Fibroblast of mammary gland (primary cell): ENCODE results near the gene TOM1L2.
A peak's percentile ranks its signal among the peaks of the same experiment; 100 is the strongest.

Experiments used
- DNase-seq: peaks from one replicate; pipeline ENCODE4 v3.0.0-alpha.2; 2010; ENCODE audit warnings: low read depth
- H3K4me3 ChIP-seq: 2 replicates; pipeline ENCODE4 v1.5.1; 2011; ENCODE audit warnings: low read depth, mild to moderate bottlenecking, low read length, moderate library complexity; ENCODE audit not compliant: control insufficient read depth
- TF ChIP-seq, protein P1 (sequence below): conservative IDR thresholded peaks from 2 replicates; pipeline ENCODE4 v1.5.1; 2011; ENCODE audit warnings: low read depth, low read length, inconsistent platforms; ENCODE audit not compliant: control insufficient read depth, insufficient read depth

Gene TOM1L2

DNA sequence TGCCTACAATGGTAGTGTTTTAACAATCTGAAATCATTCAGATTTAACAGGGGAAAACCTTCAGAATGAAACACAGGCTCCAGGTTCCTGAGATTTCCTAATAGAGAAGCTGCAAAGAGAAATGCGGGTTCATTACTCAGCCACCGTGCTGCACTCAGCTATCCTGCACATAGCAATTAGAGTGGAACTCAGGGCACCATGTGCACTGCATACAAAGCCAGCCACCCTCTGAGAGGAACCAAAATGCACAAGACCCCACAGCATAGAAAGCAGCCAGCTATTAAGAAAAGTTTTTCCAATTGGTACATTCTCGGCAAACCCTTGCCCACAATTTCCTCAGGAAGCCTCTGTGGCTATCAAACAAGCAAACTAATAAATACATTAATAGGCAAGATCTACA is 37.4 kb downstream of the TOM1L2 start:
- TF ChIP-seq, protein P1, sequence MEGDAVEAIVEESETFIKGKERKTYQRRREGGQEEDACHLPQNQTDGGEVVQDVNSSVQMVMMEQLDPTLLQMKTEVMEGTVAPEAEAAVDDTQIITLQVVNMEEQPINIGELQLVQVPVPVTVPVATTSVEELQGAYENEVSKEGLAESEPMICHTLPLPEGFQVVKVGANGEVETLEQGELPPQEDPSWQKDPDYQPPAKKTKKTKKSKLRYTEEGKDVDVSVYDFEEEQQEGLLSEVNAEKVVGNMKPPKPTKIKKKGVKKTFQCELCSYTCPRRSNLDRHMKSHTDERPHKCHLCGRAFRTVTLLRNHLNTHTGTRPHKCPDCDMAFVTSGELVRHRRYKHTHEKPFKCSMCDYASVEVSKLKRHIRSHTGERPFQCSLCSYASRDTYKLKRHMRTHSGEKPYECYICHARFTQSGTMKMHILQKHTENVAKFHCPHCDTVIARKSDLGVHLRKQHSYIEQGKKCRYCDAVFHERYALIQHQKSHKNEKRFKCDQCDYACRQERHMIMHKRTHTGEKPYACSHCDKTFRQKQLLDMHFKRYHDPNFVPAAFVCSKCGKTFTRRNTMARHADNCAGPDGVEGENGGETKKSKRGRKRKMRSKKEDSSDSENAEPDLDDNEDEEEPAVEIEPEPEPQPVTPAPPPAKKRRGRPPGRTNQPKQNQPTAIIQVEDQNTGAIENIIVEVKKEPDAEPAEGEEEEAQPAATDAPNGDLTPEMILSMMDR: no peak
- H3K4me3 ChIP-seq: no peak overlapping the region
- no peak for DNase-seq

DNA sequence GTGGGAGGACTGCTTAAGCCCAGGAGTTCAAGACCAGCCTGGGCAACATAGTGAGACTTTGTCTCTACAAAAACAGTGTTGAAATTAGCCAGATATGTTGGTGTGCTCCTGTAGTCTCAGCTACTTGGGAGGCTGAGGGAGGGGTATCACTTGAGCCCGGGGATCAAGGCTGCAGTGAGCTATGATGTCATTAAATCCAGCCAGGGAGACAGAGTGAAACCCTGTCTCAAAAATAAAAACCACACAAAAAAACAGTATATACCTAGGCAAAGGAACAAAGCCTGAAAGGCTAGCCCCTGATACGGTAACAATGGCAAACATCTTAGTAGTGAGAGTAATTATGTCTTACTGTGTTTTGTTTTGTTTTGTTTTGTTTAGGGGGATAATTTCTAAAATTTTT is 38.0 kb downstream of the TOM1L2 start:
- TF ChIP-seq, protein P1: no peak
- no peak for DNase-seq
- no peak overlapping the region for H3K4me3 ChIP-seq

DNA sequence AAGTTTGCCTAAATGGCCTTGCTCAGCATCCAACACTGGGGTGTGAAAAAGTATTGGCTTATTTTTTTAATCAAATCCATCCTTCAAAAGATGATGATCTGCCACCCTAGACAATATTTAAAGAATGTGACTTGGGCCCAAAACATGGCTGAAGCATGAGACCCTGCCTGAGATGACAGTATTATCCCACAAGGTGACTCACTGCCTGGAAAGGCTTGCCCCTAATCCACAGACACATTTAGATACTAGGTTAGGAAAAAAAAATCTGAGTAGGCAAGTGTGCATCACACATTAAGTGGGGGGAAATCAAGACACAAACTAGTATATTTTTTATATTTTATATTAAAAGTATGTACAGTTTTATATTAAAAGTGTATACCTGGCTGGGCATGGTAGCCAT is 38.4 kb downstream of the TOM1L2 start:
- peak; percentile 57 for DNase-seq
- TF ChIP-seq, protein P1: no peak
- H3K4me3 ChIP-seq: no peak overlapping the region

DNA sequence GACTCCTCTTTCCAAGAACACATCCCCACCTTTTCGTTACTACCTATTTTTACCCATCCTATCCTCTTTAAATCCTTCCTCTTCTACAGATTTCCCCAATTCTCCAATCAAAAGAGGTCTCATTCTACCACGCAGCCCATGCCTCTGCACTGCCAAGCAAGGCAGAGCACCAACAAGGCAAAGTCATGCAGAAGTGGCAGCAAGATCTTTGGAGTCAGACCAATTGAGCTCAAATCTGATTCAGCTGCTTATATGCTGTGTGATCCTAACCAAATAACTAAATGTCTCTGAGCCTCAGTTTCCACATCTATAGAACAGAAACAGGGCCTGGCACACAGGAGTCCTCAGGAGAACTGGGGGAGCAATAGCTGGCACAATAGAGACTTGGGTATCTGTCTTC is 41.0 kb downstream of the TOM1L2 start:
- no peak for DNase-seq
- H3K4me3 ChIP-seq: no peak overlapping the region
- TF ChIP-seq, protein P1: no peak

DNA sequence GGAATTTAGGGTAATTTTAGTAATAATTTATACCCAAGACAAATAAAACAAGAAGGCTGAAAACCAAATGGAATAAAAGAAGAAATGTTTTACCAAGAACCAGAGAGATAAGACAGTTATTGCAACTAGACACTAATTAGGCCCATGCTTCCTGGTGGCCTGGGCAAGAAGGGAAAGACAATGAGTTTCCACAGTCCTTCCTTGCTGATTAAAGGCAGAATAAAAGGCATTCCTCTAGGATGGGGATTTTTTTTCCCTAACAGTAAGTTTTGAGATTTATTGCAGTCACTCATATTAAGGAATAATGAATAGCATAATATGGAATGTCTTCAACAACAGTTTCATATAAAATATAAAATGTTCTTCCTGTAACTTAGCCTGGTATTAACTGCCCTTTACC is 41.5 kb downstream of the TOM1L2 start:
- H3K4me3 ChIP-seq: no peak overlapping the region
- TF ChIP-seq, protein P1: no peak
- no peak for DNase-seq

DNA sequence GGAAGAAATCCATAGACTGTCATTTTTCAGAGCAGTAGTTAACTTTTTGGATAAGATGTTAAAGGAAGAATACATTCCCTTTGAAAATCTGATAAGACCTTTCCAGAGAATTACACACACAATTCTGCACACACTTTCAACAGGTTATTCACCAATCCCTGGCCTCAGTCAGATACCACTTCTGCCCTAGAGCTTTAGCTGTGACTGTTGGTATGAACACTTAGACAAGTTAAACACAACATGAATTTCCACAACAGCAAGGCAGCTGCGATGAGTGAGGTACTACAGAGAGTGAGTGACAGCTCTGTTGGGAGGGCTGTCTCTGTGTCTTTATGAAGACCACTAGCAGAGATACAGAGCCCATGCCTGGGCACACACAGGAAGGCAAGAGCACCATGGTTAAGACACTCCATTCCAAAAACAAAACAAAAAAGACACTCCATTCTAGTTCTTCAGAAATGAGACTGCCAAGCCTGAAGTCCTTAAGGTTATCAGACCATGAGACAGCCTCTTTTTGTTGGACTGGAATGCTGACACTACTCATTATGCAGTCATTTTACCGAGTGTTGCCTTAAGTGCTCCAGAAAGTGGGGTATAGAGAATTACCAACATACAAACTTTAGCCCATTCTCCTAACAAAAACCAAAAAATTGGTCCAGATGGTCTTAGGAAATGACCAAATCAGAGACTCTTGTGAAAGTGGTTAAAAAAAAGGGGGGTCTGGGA is 42.4 kb downstream of the TOM1L2 start:
- no peak for DNase-seq
- no peak overlapping the region for H3K4me3 ChIP-seq
- TF ChIP-seq, protein P1: no peak
